Measurements from ENCODE around the gene CPED1. TPM values are rescaled to one million over a fixed set of nuclear protein-coding genes. Genes with fewer than 3 reads are reported as not detected.

Gene CPED1
- total and polyA plus RNA-seq, 10 of the 15 experiments (the other 5 are each of a cell fraction or from before 2014, with no cell fraction given) = 0.01 to 0.77 (median 0.10) TPM; not detected in 1

- intact Hi-C loops (cut with micrococcal nuclease; ENCODE audit: unreplicated experiment) = no loop called here
Measured at GRCh38 chr7:121163699-121164098, 175.2 kb downstream of the CPED1 start.

More at GRCh38 chr7:121163699-121164098, 175.2 kb downstream of the CPED1 start:
- Histone ChIP-seq H3K79me2 (ENCODE audit: control insufficient read depth, insufficient read depth, low read length) (no peaks in the 10 kb centered on the region), H2AFZ (ENCODE audit: control insufficient read depth, low read depth, low read length) (no peak overlapping the region), H3K27me3 (replicated peaks in 1 of 2; ENCODE audit: control insufficient read depth in 2 of 2, insufficient read depth in 2 of 2, low read length in 1 of 2) (no peaks in the 10 kb centered on the region), H3K9ac (ENCODE audit: control insufficient read depth, insufficient read depth, low read length) (no peak overlapping the region), H3K4me3 (no peak overlapping the region), H4K20me1 (ENCODE audit: control insufficient read depth, insufficient read depth) (no peaks in the 10 kb centered on the region), H3K36me3 (ENCODE audit: control insufficient read depth in 2 of 2, insufficient read depth in 2 of 2, low read length in 1 of 2) (no peaks in the 10 kb centered on the region), H3K4me1 (ENCODE audit: control insufficient read depth, insufficient read depth, low read length) (no peaks in the 10 kb centered on the region), H3K4me2 (ENCODE audit: control insufficient read depth, insufficient read depth) (no peak overlapping the region), H3K9me3 (replicated peaks; ENCODE audit: control insufficient read depth, insufficient read depth, low read length) (no peaks in the 10 kb centered on the region), H3K27ac (ENCODE audit: control insufficient read depth, insufficient read depth) (no peak overlapping the region)
- in situ Hi-C loops (cut with MboI) = no loop called here
- BruUV-seq (replicated peaks) = no TSS peak
- SMC1A ChIA-PET (ENCODE audit: uncharacterized antibody, unreplicated experiment) = interaction anchor here (0.9 to 2.6 kb wide), 15 partner anchors 10 to 830 kb away, joined by 3 to 13 read pairs (median 5); no protein-coding TSS in a partner anchor
- CTCF ChIA-PET = interaction anchor here (0.8 to 4.2 kb wide), 14 partner anchors 13 to 831 kb away, joined by 3 to 20 read pairs (median 4); no protein-coding TSS in a partner anchor
- ATAC-seq (peak; percentile 66), DNase-seq (ENCODE audit: low read depth, low spot score) (no peak), FAIRE-seq (no peak)
- RAD21 ChIA-PET (ENCODE audit: unreplicated experiment) = interaction anchor here (0.7 to 2.1 kb wide), 7 partner anchors 56 to 831 kb away, joined by 3 to 7 read pairs (median 3); partner anchors contain the start of gene WNT16
- POLR2A ChIA-PET = no interaction called here
- TF ChIP-seq RAD21 (IDR thresholded peaks at IDR 0.05; ENCODE audit: insufficient read depth, low read depth, low read length) (peak; percentile 46; the same call in 1 of the 2 replicates), CTCF (IDR thresholded peaks at IDR 0.05 in 2 of 3, conservative IDR thresholded peaks at IDR 0.05 in 1 of 3; ENCODE audit: control insufficient read depth in 2 of 3, extremely low read depth in 1 of 3, insufficient read depth in 1 of 3, low read depth in 3 of 3, low read length in 3 of 3) (peak in 1 of 3 experiments; percentile 34; a peak in 1 of 6 replicates), MLLT1 (IDR thresholded peaks at IDR 0.05) (no peak), SMC3 (IDR thresholded peaks at IDR 0.05; ENCODE audit: borderline replicate concordance, low read length) (peak; percentile 33; the same call in 1 of the 2 replicates)
